GM12891 (cell line): Measurements from ENCODE around the gene NOS3.

ENCODE experiments used
- DNase-seq: peaks from one replicate; pipeline ENCODE4 v3.0.0; 2011; ENCODE audit warnings: low spot score; ENCODE audit not compliant: insufficient read length
- FAIRE-seq: peaks from 2 replicates; lab custom pipeline; 2011; peaks lifted over from hg19 to GRCh38; lab: Jason Lieb, UNC
- PAX5 ChIP-seq: IDR thresholded peaks from 2 replicates; pipeline ENCODE4 v1.6.1; 2011; ENCODE audit warnings: low read length, moderate library complexity, mild to moderate bottlenecking; ENCODE audit not compliant: insufficient read depth, severe bottlenecking
- POLR2A ChIP-seq: IDR thresholded peaks from 2 replicates; pipeline ENCODE4 v1.6.1; 2011; ENCODE audit warnings: low read depth, low read length, control low read depth
- POLR2AphosphoS5 ChIP-seq: IDR thresholded peaks from 2 replicates; pipeline ENCODE4 v1.6.1; 2011; ENCODE audit warnings: low read depth, low read length, control low read depth
- POU2F2 ChIP-seq: IDR thresholded peaks from 2 replicates; pipeline ENCODE4 v1.6.1; 2011; ENCODE audit warnings: low read depth, mild to moderate bottlenecking, control low read depth, low read length, moderate library complexity
- SPI1 ChIP-seq: IDR thresholded peaks from 2 replicates; pipeline ENCODE4 v1.6.1; 2011; ENCODE audit warnings: low read depth, low read length, control low read depth
- TAF1 ChIP-seq: IDR thresholded peaks from 2 replicates; pipeline ENCODE4 v1.6.1; 2011; ENCODE audit warnings: low read depth, low read length, control low read depth

The NOS3 gene

DNA sequence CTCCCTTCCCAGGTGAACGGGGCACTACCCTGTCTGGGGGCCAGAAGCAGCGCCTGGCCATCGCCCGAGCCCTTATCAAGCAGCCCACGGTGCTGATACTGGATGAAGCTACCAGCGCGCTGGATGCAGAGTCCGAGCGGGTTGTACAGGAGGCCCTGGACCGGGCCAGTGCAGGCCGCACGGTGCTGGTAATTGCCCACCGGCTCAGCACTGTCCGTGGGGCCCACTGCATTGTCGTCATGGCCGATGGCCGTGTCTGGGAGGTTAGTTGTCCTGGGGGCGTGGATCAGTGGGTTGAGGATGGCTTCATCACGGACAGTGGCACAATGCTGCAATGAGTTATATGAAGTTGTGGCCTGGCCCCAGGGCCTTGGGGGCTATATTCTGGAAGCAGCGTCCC is 53.1 kb downstream of the NOS3 start:
- FAIRE-seq: no peak
- TF ChIP-seq POU2F2 (no peak), POLR2AphosphoS5 (no peak), POLR2A (no peak), TAF1 (no peak), PAX5 (no peak), SPI1 (no peak)
- no peak for DNase-seq

DNA sequence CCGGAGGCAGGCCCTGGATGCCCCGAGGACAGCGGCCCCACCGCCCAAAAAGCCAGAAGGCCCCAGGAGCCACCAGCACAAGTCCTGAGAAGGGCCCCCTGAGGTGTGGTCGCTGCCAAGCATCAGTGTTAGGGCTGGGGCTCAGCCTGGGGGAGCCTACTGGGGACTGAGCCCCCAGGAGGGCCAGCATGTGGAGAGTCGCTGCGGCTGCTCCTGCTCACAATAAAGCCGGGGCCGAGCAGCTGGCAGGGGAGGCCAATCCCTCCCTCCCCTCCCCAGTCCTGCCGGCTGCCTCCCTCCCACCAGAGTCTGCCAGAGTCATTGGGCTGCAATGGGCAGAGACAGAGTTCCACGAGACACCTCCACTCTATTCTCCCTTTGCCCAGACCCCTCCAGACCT is 54.4 kb downstream of the NOS3 start:
- no peak for TF ChIP-seq TAF1
- TF ChIP-seq POU2F2: no peak
- TF ChIP-seq POLR2A: no peak
- no peak for TF ChIP-seq POLR2AphosphoS5
- TF ChIP-seq SPI1: no peak
- TF ChIP-seq PAX5: no peak
- DNase-seq (no peak), FAIRE-seq (no peak)

DNA sequence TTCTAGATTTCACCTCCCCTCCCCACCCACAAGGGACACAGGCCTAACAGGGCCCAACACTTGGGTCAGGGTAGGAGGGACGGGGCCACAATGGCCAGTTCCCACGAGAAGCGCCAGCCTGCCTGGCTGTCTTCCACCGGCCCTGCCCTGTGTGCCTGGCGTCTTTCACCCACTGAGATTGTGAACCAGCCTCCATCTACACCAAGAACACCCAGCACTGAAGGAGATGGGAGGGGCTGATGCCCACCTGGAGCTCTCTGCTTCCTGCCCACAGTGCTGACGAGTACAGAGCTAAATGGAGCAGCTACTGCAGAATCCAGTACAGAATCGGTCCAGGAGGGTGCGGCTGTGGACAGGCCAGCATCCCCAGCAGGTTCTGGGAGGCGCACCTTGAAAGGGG is 55.1 kb downstream of the NOS3 start:
- DNase-seq (no peak), FAIRE-seq (no peak)
- TF ChIP-seq POLR2A (no peak), SPI1 (no peak), POLR2AphosphoS5 (no peak), PAX5 (no peak), POU2F2 (no peak), TAF1 (no peak)

- FAIRE-seq (no peak), DNase-seq (no peak)
- no peak for TF ChIP-seq POLR2AphosphoS5
- TF ChIP-seq POLR2A: no peak
- TF ChIP-seq PAX5: no peak
- no peak for TF ChIP-seq SPI1
- TF ChIP-seq TAF1: no peak
These were observed 56.1 kb downstream of the NOS3 start for GRCh38 chr7:151046603-151047573.

DNA sequence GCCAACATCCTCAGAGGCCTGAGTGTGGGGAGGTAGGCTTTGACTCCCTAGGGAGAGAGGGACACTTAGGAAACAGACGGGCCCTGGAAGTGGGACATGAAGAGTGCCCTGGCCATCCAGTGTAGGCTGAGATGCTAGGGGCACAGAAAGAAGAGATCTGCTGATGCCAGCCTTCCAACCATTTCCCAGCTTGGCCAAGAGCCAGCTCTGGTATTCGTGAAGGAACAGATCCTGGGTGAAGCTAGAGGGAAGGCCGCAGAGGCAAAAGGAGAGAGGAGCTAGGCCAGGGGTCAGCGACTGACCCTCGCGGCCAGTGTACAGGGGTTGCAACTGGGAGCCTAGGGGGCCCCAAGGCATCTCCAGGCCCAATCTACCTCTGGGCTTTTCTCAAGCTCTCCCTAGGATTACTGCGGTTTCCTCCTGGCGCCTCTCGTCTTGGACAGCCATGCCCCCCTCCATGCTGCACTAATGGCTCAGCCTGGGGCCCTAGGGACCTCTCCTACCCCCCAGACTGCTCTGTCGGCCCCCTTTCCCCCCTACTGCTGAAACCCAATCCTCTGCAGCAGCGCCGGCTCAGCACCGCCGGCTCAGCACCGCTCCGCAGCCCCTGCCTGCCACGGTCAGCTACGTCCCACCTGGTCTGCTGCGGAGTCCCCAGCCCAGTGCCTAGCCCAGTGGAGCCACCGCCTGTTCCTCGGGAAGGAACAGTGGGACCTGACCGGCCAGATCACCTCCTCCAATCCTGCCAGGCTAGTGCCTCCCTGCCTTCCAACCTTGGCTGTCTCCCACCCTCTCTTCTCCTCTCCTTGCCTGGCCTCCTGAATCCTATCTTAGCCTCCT is 57.4 kb downstream of the NOS3 start, which contains the start of gene ASIC3:
TSS of gene ASIC3 (plus strand) at position 556 of the 840 bp plus-strand sequence. CDS start 355 bp downstream, outside the sequence.
- DNase-seq (no peak), FAIRE-seq (no peak)
- TF ChIP-seq POLR2A (no peak), POLR2AphosphoS5 (no peak), PAX5 (no peak), POU2F2 (no peak)

- no peak for DNase-seq
- TF ChIP-seq SPI1 (no peak), POLR2AphosphoS5 (no peak), POU2F2 (no peak), TAF1 (no peak), POLR2A (no peak), PAX5 (no peak)
These were observed 58.2 kb downstream of the NOS3 start for GRCh38 chr7:151048911-151049463.

DNA sequence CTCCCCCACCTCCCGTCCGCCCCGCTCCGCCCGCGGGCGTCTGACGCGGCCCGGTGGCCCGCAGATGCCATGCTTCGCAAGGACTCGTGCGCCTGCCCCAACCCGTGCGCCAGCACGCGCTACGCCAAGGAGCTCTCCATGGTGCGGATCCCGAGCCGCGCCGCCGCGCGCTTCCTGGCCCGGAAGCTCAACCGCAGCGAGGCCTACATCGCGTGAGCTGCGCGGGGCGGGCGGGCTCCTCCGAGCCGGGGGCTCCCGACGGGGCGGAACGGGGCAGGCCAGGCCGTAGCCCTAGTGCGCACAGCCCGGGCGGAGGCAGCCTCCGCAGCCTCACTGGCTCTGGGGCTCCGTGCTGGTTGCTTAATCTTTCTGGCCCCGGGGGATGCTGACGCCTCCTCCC is 60.3 kb downstream of the NOS3 start:
- no peak for DNase-seq
- TF ChIP-seq TAF1: no peak
- TF ChIP-seq POLR2A: no peak
- TF ChIP-seq SPI1: no peak
- TF ChIP-seq POLR2AphosphoS5: no peak
- TF ChIP-seq PAX5: no peak
- TF ChIP-seq POU2F2: no peak
- FAIRE-seq: no peak

More at GRCh38 chr7:151048911-151049463, 58.2 kb downstream of the NOS3 start:
- FAIRE-seq: no peak

DNA sequence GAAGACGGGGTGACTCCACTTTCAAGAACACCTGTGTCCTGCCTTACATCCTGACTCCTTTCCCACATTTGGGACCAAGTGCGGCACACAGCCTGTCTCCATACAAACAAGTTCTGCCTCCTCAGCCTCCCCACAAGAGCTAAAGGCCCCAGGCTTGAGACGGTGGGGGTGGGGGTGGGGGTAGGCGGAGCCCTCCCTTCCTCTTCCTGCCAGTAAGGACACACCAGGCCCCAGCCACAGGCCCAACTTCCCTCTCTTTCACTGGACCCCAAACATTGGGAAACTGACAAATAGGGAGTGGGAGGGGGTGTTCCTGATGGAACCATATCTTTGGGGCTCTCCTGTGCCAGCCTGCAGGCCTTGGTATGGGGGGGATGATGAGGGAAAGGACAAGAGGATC is 62.3 kb downstream of the NOS3 start:
- DNase-seq: no peak
- TF ChIP-seq SPI1 (no peak), POU2F2 (no peak), TAF1 (no peak), POLR2AphosphoS5 (no peak), PAX5 (no peak), POLR2A (no peak)
- no peak for FAIRE-seq
